PFSK-1 (cell line): Measurements from ENCODE around the gene NRARP.

Source experiments
- FOXP2 ChIP-seq: optimal IDR thresholded peaks from 2 replicates; pipeline ENCODE3; 2011; ENCODE audit warnings: borderline replicate concordance, control low read depth, inconsistent platforms; ENCODE audit not compliant: insufficient read depth; ENCODE audit errors: extremely low read length, extremely low read depth
- POLR2AphosphoS5 ChIP-seq: IDR thresholded peaks from 2 replicates; pipeline ENCODE4 v1.6.1; 2012; ENCODE audit warnings: low read depth, mild to moderate bottlenecking, control low read depth, low read length, moderate library complexity
- SIN3A ChIP-seq: IDR thresholded peaks from 2 replicates; pipeline ENCODE4 v1.6.1; 2012; ENCODE audit warnings: mild to moderate bottlenecking, low read length, moderate library complexity, borderline replicate concordance; ENCODE audit not compliant: insufficient read depth
- TAF1 ChIP-seq: IDR thresholded peaks from 2 replicates; pipeline ENCODE4 v1.6.1; 2012; ENCODE audit warnings: low read length, control low read depth, borderline replicate concordance; ENCODE audit not compliant: insufficient read depth
- TF ChIP-seq, protein P1 (sequence below), 2 experiments: IDR thresholded peaks; 2 replicates each; pipeline versions ENCODE4 v1.6.1 to v1.8.0; 2011 to 2012; ENCODE audit warnings: low read depth in 2 of 2, low read length in 2 of 2, control low read depth in 1 of 2, inconsistent platforms in 1 of 2, mild to moderate bottlenecking in 1 of 2, moderate library complexity in 1 of 2; ENCODE audit not compliant: insufficient read depth in 1 of 2

Gene NRARP

GRCh38 chr9:137280474-137281344 lies 21.4 kb downstream of the NRARP start:
- no peak for TF ChIP-seq SIN3A
- TF ChIP-seq TAF1, result no peak
- TF ChIP-seq, protein P1, sequence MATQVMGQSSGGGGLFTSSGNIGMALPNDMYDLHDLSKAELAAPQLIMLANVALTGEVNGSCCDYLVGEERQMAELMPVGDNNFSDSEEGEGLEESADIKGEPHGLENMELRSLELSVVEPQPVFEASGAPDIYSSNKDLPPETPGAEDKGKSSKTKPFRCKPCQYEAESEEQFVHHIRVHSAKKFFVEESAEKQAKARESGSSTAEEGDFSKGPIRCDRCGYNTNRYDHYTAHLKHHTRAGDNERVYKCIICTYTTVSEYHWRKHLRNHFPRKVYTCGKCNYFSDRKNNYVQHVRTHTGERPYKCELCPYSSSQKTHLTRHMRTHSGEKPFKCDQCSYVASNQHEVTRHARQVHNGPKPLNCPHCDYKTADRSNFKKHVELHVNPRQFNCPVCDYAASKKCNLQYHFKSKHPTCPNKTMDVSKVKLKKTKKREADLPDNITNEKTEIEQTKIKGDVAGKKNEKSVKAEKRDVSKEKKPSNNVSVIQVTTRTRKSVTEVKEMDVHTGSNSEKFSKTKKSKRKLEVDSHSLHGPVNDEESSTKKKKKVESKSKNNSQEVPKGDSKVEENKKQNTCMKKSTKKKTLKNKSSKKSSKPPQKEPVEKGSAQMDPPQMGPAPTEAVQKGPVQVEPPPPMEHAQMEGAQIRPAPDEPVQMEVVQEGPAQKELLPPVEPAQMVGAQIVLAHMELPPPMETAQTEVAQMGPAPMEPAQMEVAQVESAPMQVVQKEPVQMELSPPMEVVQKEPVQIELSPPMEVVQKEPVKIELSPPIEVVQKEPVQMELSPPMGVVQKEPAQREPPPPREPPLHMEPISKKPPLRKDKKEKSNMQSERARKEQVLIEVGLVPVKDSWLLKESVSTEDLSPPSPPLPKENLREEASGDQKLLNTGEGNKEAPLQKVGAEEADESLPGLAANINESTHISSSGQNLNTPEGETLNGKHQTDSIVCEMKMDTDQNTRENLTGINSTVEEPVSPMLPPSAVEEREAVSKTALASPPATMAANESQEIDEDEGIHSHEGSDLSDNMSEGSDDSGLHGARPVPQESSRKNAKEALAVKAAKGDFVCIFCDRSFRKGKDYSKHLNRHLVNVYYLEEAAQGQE (IDR thresholded peaks at IDR 0.05; ENCODE audit: insufficient read depth in 1 of 2, low read depth in 2 of 2, low read length in 2 of 2), result no peak
- TF ChIP-seq FOXP2, result no peak
- TF ChIP-seq POLR2AphosphoS5, result no peak

DNA sequence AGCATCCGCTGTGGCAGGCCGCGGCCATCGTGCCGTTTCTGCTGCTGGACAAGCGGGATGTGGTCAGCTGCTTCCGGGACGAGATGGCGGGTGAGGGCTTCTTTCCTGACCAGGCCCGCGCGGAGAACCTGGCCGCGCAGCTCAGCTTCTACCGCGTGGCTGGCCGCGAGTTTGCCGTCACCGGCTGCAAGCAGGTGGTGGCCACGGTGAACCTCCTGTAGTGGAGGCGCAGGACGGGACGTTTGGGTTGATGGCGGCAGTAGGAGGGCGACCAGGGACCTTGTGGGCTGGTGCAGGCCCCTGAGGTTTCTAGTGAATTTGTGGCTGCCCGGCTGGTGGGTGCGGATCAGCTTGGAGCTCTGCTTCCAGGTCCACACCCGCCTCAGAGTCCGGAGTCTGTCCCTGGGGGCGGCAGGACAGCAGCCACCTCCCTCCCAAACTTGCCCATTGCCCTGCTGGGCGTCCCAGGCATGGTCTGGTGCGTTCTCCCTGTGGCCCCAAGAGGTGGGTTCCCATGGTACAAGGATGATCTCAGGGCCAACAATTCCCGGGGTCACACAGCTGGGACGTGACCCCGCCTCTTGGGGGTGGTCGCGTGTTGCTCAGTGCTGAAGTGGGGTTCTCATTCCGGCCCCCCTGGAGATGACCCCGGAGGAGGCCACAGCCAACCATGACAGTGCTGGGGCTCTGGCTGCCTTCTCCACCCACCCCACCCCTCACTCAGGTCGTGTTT lies 22.2 kb downstream of the NRARP start:
- no peak for TF ChIP-seq TAF1
- TF ChIP-seq POLR2AphosphoS5, result no peak
- TF ChIP-seq, protein P1 (IDR thresholded peaks at IDR 0.05; ENCODE audit: insufficient read depth in 1 of 2, low read depth in 2 of 2, low read length in 2 of 2), result no peak
- TF ChIP-seq SIN3A, result no peak
- no peak for TF ChIP-seq FOXP2

DNA sequence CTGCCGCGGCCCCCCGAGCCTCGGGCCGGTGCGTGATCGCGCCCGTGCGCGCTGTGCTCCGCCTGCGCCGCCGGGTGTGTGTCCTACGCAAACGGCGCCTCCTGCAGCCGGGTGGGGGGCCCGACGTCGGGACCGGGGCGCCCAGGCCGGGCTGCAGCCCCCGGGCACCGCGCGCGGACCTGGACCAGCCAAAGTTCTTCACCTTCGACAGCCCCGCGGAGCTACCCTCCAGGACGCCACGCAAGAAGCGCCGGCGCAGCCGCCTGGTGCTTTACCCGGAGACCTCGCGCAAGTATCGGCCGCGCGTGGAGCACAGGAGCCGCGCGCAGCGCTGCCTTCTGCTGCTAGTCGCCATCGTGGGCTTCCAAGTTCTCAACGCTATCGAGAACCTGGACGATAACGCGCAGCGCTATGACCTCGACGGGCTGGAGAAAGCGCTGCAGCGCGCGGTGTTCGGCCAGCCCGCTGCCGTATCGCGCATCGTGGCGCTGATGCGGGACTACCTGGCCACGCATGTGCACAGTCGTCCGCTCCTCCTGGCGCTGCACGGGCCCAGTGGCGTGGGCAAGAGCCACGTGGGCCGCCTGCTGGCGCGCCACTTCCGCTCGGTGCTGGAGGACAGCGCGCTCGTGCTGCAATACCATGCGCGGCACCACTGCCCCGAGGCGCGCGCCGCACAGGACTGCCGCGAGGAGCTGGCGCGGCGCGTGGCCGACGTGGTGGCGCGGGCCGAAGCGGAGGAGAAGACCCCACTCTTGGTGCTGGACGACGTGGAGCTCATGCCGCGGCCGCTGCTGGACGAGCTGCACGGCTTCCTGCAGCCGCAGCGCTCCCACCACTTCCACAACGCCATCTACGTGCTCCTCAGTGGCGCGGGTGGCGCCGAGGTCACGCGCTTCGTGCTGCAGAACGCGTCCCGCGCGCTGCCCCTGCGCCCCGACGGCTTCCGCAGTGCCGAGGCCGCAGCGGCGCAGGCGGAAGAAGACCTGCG lies 23.1 kb downstream of the NRARP start:
- no peak for TF ChIP-seq TAF1
- no peak for TF ChIP-seq FOXP2
- no peak for TF ChIP-seq POLR2AphosphoS5
- TF ChIP-seq SIN3A, result no peak
- TF ChIP-seq, protein P1 (IDR thresholded peaks at IDR 0.05; ENCODE audit: insufficient read depth in 1 of 2, low read depth in 2 of 2, low read length in 2 of 2), result no peak

DNA sequence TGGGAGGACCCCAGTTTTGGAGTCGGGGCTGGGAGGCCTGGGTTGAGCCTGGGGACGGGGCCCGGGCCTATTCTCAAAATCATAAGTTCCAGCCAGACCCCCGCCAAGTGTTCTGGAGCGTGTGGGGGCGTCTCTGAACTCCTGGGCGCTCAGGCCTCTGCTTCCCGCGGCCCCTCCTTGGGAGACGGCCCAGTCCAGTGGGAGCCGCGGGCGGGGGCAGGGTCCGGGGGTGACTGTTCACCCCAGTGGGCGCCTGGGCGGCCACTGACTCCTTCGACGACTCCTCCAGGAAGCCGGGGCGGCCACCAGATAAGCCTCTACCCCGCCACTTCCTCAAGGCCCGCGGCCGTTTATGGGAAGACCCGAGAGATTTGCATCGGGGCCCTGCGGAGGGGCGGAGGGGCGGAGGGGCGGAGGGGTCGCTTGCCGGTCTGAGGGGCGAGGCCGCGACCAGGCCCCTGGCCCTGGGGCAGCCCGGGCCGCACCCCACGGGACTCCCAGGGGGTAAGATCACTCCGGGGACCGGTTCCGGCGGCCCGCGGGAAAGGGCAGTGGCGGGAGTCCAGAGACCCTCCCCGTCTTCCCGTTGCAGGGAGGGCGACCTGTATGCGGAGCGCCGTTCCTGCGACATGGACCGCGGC lies 23.9 kb downstream of the NRARP start:
- TF ChIP-seq POLR2AphosphoS5 (no peak), TAF1 (no peak), FOXP2 (no peak), SIN3A (no peak)
- TF ChIP-seq, protein P1 (IDR thresholded peaks at IDR 0.05; ENCODE audit: insufficient read depth in 1 of 2, low read depth in 2 of 2, low read length in 2 of 2), result no peak
